HepG2 (cell line): ENCODE measurements around the gene TCAP. TPM values are rescaled to one million over a fixed set of nuclear protein-coding genes. Genes with fewer than 3 reads are reported as not detected.
A peak's percentile ranks its signal among the peaks of the same experiment; 100 is the strongest.

Experiments
- AGO1 ChIP-seq: fragments of 200-400 bp; formaldehyde crosslinking; IDR thresholded peaks from 2 replicates; pipeline ENCODE4 v1.6.1; 2017; ENCODE audit warnings: mild to moderate bottlenecking, low read depth, low read length, moderate library complexity; ENCODE audit not compliant: poor library complexity, severe bottlenecking
- CEBPB ChIP-seq: IDR thresholded peaks from 2 replicates; pipeline ENCODE4 v1.6.1; 2011; ENCODE audit warnings: low read depth, low read length, improper control_type of control experiment, borderline replicate concordance
- DNMT3B ChIP-seq: conservative IDR thresholded peaks from 2 replicates; pipeline ENCODE4 v1.6.1; 2016; ENCODE audit warnings: missing biosample characterization, control low read depth
- EP300 ChIP-seq, 3 experiments: sonication (generic) in 1 of 3; formaldehyde crosslinking in 1 of 3; IDR thresholded peaks; 2 replicates each; pipeline versions ENCODE4 v1.5.1 to v1.6.1; 2011 to 2020; ENCODE audit warnings: low read depth in 2 of 3, low read length in 2 of 3, borderline replicate concordance in 1 of 3, improper control_type of control experiment in 1 of 3, mild to moderate bottlenecking in 1 of 3, missing genetic modification reagents in 1 of 3, moderate library complexity in 1 of 3
- FOXP1 ChIP-seq, 2 experiments: fragments of 450-650 bp in 1 of 2; IDR thresholded peaks; 2 replicates each; pipeline ENCODE4 v1.6.1; 2017 to 2018; ENCODE audit warnings: antibody characterized with exemption in 1 of 2
- MBNL3 ChIP-seq: fragments of 250-450 bp; sonication (Bioruptor Pico); conservative IDR thresholded peaks from 2 replicates; pipeline ENCODE4 v1.8.0; 2022; ENCODE audit warnings: mild to moderate bottlenecking, inconsistent platforms
- MEIS2 ChIP-seq: sonication (generic); formaldehyde crosslinking; IDR thresholded peaks from 2 replicates; pipeline ENCODE4 v1.9.0; 2021; ENCODE audit warnings: mild to moderate bottlenecking, missing genetic modification reagents
- PITX1 ChIP-seq: sonication (generic); formaldehyde crosslinking; IDR thresholded peaks from 2 replicates; pipeline ENCODE4 v1.5.1; 2020; ENCODE audit warnings: mild to moderate bottlenecking, missing genetic modification reagents
- POLR2AphosphoS2 ChIP-seq: IDR thresholded peaks from 2 replicates; pipeline ENCODE4 v1.6.1; 2011; ENCODE audit warnings: low read depth, low read length, improper control_type of control experiment
- SRY ChIP-seq: sonication (generic); formaldehyde crosslinking; IDR thresholded peaks from 2 replicates; pipeline ENCODE4 v1.8.0; 2022; ENCODE audit warnings: mild to moderate bottlenecking, missing genetic modification reagents
- THAP8 ChIP-seq: sonication (generic); formaldehyde crosslinking; IDR thresholded peaks from 2 replicates; pipeline ENCODE4 v1.5.1; 2020; ENCODE audit warnings: missing genetic modification reagents, mild to moderate bottlenecking, borderline replicate concordance
- ZNF234 ChIP-seq: sonication (generic); formaldehyde crosslinking; conservative IDR thresholded peaks from 2 replicates; pipeline ENCODE4 v1.5.1; 2020; ENCODE audit warnings: mild to moderate bottlenecking, missing genetic modification reagents
- ZNF292 ChIP-seq: sonication (generic); formaldehyde crosslinking; IDR thresholded peaks from 2 replicates; pipeline ENCODE4 v1.8.1; 2022; ENCODE audit warnings: mild to moderate bottlenecking, low read depth, missing genetic modification reagents, borderline replicate concordance
- ZNF530 ChIP-seq: sonication (generic); formaldehyde crosslinking; IDR thresholded peaks from 2 replicates; pipeline ENCODE4 v1.5.0; 2020; ENCODE audit warnings: low read depth, mild to moderate bottlenecking, missing genetic modification reagents
- ZNF761 ChIP-seq: sonication (generic); formaldehyde crosslinking; conservative IDR thresholded peaks from 2 replicates; pipeline ENCODE4 v1.4.0; 2020; ENCODE audit warnings: mild to moderate bottlenecking, missing genetic modification reagents
- polyA plus RNA-seq, 8 experiments: library from polyadenylated mRNA; depleted of rRNA in 3 of 8; stranded (reverse) in 7 of 8; unstranded in 1 of 8; fragments of >200 nt; fragmentation: Illumina TruSeq in 4 of 8; extraction: Trizol in 4 of 8; gene quantifications; 2 replicates each; pipeline versions ENCODE4 v1.2.1 to v1.2.3, GENCODE V29; 2011 to 2016; ENCODE audit warnings: low read depth in 4 of 8, missing spikeins in 1 of 8, mixed read lengths in 1 of 8; ENCODE audit not compliant: insufficient read depth in 1 of 8
- total RNA-seq, 5 experiments: library from RNA; depleted of rRNA; stranded (reverse); fragments of >200 nt; fragmentation: Illumina TruSeq; extraction: Trizol; gene quantifications; 2 replicates each; pipeline ENCODE4 v1.2.3, GENCODE V29; 2016; ENCODE audit warnings: low read depth in 1 of 5
- TF ChIP-seq, protein P1 (sequence below): sonication (generic); formaldehyde crosslinking; conservative IDR thresholded peaks from 2 replicates; pipeline ENCODE4 v1.8.0; 2022; ENCODE audit warnings: missing genetic modification reagents
- TF ChIP-seq, protein P2 (sequence below): sonication (generic); formaldehyde crosslinking; IDR thresholded peaks from 2 replicates; pipeline ENCODE4 v1.4.0; 2020; ENCODE audit warnings: missing genetic modification reagents
- TF ChIP-seq, protein P3 (sequence below): sonication (generic); formaldehyde crosslinking; conservative IDR thresholded peaks from 2 replicates; pipeline ENCODE4 v1.8.0; 2022; ENCODE audit warnings: mild to moderate bottlenecking, moderate library complexity, missing genetic modification reagents

TCAP gene
- total and polyA plus RNA-seq, 2 of the 13 experiments (the other 11 are each of a cell fraction or from before 2014, with no cell fraction given), result 0.24 to 0.65 TPM

DNA sequence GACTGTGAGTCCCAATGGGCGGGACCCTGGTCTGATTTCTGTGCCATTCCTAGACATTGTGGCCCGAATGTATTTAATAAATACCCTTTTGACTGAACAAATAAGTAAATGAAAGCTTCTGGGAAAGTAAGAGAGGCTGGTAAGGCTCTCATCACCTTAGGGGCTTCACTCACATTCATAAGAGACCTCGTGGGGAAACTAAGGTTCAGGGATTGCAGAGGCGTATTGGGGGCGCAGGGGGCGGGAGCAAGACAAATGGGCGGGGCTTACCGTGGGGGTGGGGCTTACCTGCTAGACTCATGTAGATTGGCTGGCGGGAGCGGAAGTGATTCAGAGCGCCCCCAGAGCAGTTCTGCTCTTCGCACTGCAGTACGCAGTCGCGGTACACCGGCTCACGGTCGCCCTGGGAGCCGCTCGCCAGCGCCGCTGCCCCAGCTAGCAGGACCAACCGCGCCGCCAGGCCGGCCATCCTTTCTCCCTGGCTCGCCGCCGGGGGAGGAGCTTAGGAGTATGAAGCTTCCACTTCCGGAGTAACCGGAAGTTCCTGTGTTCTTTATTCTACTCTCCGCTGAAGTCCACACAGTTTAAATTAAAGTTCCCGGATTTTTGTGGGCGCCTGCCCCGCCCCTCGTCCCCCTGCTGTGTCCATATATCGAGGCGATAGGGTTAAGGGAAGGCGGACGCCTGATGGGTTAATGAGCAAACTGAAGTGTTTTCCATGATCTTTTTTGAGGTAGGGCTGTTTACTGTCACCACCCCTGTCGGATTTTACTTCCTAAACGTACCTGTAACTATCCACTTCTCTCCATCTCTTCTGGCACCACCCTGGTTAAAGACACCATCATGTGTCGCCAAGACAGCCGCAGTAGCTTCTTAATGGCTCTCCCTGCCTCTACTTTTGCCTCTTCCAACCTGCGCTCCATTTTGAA, 22.7 kb downstream of the TCAP start, which contains the start of gene PGAP3 (continued):
- no peak for TF ChIP-seq AGO1
- TF ChIP-seq FOXP1 (IDR thresholded peaks at IDR 0.05), result no peak
- no peak for TF ChIP-seq FOXP1 (CRISPR knock-in tag; IDR thresholded peaks at IDR 0.05)
- no peak for TF ChIP-seq DNMT3B (CRISPR knock-in tag)
- no peak for TF ChIP-seq SRY (CRISPR knock-in tag)
- peak; percentile 63; the same call in 1 of the 2 replicates for TF ChIP-seq PITX1
- TF ChIP-seq CEBPB, result no peak
- TF ChIP-seq ZNF292 (CRISPR knock-in tag), result no peak
- TF ChIP-seq MBNL3 (CRISPR knock-in tag), result no peak
- no peak for TF ChIP-seq THAP8 (CRISPR knock-in tag)
- TF ChIP-seq EP300 (IDR thresholded peaks at IDR 0.05; ENCODE audit: low read depth in 2 of 2, low read length in 2 of 2), result peak in 1 of 2 experiments; percentile 46; a peak in 2 of 4 replicates
- TF ChIP-seq EP300 (CRISPR knock-in tag; IDR thresholded peaks at IDR 0.05; ENCODE audit: borderline replicate concordance), result no peak
- 0 out of 2 replicates have a peak, but pooled peaks have one; percentile 30 for TF ChIP-seq ZNF761 (CRISPR knock-in tag)
- no peak for TF ChIP-seq ZNF530 (CRISPR knock-in tag)
- TF ChIP-seq ZNF234, result no peak
- TF ChIP-seq, protein P1, sequence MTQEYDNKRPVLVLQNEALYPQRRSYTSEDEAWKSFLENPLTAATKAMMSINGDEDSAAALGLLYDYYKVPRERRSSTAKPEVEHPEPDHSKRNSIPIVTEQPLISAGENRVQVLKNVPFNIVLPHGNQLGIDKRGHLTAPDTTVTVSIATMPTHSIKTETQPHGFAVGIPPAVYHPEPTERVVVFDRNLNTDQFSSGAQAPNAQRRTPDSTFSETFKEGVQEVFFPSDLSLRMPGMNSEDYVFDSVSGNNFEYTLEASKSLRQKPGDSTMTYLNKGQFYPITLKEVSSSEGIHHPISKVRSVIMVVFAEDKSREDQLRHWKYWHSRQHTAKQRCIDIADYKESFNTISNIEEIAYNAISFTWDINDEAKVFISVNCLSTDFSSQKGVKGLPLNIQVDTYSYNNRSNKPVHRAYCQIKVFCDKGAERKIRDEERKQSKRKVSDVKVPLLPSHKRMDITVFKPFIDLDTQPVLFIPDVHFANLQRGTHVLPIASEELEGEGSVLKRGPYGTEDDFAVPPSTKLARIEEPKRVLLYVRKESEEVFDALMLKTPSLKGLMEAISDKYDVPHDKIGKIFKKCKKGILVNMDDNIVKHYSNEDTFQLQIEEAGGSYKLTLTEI (CRISPR knock-in tag), result no peak
- TF ChIP-seq, protein P2, sequence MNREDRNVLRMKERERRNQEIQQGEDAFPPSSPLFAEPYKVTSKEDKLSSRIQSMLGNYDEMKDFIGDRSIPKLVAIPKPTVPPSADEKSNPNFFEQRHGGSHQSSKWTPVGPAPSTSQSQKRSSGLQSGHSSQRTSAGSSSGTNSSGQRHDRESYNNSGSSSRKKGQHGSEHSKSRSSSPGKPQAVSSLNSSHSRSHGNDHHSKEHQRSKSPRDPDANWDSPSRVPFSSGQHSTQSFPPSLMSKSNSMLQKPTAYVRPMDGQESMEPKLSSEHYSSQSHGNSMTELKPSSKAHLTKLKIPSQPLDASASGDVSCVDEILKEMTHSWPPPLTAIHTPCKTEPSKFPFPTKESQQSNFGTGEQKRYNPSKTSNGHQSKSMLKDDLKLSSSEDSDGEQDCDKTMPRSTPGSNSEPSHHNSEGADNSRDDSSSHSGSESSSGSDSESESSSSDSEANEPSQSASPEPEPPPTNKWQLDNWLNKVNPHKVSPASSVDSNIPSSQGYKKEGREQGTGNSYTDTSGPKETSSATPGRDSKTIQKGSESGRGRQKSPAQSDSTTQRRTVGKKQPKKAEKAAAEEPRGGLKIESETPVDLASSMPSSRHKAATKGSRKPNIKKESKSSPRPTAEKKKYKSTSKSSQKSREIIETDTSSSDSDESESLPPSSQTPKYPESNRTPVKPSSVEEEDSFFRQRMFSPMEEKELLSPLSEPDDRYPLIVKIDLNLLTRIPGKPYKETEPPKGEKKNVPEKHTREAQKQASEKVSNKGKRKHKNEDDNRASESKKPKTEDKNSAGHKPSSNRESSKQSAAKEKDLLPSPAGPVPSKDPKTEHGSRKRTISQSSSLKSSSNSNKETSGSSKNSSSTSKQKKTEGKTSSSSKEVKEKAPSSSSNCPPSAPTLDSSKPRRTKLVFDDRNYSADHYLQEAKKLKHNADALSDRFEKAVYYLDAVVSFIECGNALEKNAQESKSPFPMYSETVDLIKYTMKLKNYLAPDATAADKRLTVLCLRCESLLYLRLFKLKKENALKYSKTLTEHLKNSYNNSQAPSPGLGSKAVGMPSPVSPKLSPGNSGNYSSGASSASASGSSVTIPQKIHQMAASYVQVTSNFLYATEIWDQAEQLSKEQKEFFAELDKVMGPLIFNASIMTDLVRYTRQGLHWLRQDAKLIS (CRISPR knock-in tag), result peak; percentile 65; the same call in 1 of the 2 replicates
- TF ChIP-seq, protein P3, sequence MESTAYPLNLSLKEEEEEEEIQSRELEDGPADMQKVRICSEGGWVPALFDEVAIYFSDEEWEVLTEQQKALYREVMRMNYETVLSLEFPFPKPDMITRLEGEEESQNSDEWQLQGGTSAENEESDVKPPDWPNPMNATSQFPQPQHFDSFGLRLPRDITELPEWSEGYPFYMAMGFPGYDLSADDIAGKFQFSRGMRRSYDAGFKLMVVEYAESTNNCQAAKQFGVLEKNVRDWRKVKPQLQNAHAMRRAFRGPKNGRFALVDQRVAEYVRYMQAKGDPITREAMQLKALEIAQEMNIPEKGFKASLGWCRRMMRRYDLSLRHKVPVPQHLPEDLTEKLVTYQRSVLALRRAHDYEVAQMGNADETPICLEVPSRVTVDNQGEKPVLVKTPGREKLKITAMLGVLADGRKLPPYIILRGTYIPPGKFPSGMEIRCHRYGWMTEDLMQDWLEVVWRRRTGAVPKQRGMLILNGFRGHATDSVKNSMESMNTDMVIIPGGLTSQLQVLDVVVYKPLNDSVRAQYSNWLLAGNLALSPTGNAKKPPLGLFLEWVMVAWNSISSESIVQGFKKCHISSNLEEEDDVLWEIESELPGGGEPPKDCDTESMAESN, result peak; percentile 36; the same call in 1 of the 2 replicates
- TF ChIP-seq POLR2AphosphoS2, result no peak
- no peak; the same call in 1 of the 2 replicates for TF ChIP-seq MEIS2 (CRISPR knock-in tag)
